Mucosa of descending colon (tissue), 3 donors: ENCODE results near the gene SPRTN. TPM values are rescaled to one million over a fixed set of nuclear protein-coding genes. Genes with fewer than 3 reads are reported as not detected.
A peak's percentile ranks its signal among the peaks of the same experiment; 100 is the strongest.

ENCODE experiments used
- ATAC-seq: fragments of 200-7000 bp; cut with Tn5 transposase; one replicate; pipeline ENCODE4 v1.9.1; 2020; ENCODE audit warnings: mild to moderate bottlenecking, moderate library complexity
- DNase-seq, 3 donors: peaks; one replicate each; pipeline ENCODE4 v3.0.0-alpha.2; 2020
- H3K36me3 ChIP-seq: fragments of 200-600 bp; one replicate; pipeline ENCODE4 v1.8.0; 2021; ENCODE audit warnings: low read depth, mild to moderate bottlenecking
- H3K4me1 ChIP-seq: fragments of 200-600 bp; one replicate; pipeline ENCODE4 v1.8.0; 2021; ENCODE audit warnings: low read depth, mild to moderate bottlenecking
- H3K4me3 ChIP-seq: fragments of 200-600 bp; one replicate; pipeline ENCODE4 v1.8.0; 2021; ENCODE audit warnings: mild to moderate bottlenecking
- H3K9me3 ChIP-seq: fragments of 200-600 bp; one replicate; pipeline ENCODE4 v1.8.0; 2021; ENCODE audit warnings: mild to moderate bottlenecking
- CTCF ChIP-seq: fragments of 200-600 bp; IDR thresholded peaks from one replicate; pipeline ENCODE4 v1.8.0; 2022; ENCODE audit warnings: antibody characterized with exemption, mild to moderate bottlenecking
- intact Hi-C, 2 donors: fragments of 100-400 bp; cut with DNase I in 1 of 2; cut with micrococcal nuclease in 1 of 2; formaldehyde crosslinking; loops; one replicate each; pipeline versions ENCODE4 v1.11.0 to v1.11.1; 2022; cut with DNase I, micrococcal nuclease
- total RNA-seq, 3 donors: library from RNA; stranded (reverse); fragmentation: NEBNext Ultra II Directional in 2 of 3; extraction: Animal tissue kit (Norgen Biotek cat#: 25700) in 2 of 3; gene quantifications; one replicate each; pipeline versions ENCODE4 v1.2.1 to v1.2.4, GENCODE V29; 2021 to 2023
- donor health status: DM: no; HTN: no; CAD: no; lungs with moderate emphysema.
- donor health status: DM: no; HTN: no; CAD: no.
- donor health status: DM: no; HTN: yes; CAD: no.

The SPRTN gene
- total RNA-seq, 3 donors from 2014 or later: 10.7 to 13.1 (median 11.5) TPM

- Histone ChIP-seq H3K9me3 (no peaks in the 10 kb centered on the region), H3K36me3 (no peaks in the 10 kb centered on the region), H3K4me1 (no peaks in the 10 kb centered on the region), H3K4me3 (no peak overlapping the region)
- no peak for TF ChIP-seq CTCF
- no peak for DNase-seq
- no peak for ATAC-seq
- intact Hi-C loops: no loop called here
These were observed 25.7 kb upstream of the SPRTN start for GRCh38 chr1:231312432-231312788.

- H3K4me3 ChIP-seq: no peak overlapping the region
- DNase-seq (no peak), ATAC-seq (no peak)
- intact Hi-C loops: no loop called here
- H3K4me1 ChIP-seq: no peaks in the 10 kb centered on the region
- no peak for TF ChIP-seq CTCF
- no peaks in the 10 kb centered on the region for H3K36me3 ChIP-seq
- H3K9me3 ChIP-seq: no peaks in the 10 kb centered on the region
These were observed 24.4 kb upstream of the SPRTN start for GRCh38 chr1:231313661-231314060.

- DNase-seq: peak in 2 of 3 donors; percentile 37 to 55
- TF ChIP-seq CTCF: peak; percentile 38
- no peak overlapping the region for H3K4me3 ChIP-seq
- peak; percentile 55 for ATAC-seq
- intact Hi-C loops: no loop called here
- no peaks in the 10 kb centered on the region for H3K9me3 ChIP-seq
- H3K36me3 ChIP-seq: no peaks in the 10 kb centered on the region
- no peaks in the 10 kb centered on the region for H3K4me1 ChIP-seq
These were observed 22.2 kb upstream of the SPRTN start for GRCh38 chr1:231315887-231316286.

- Histone ChIP-seq H3K9me3 (no peaks in the 10 kb centered on the region), H3K36me3 (no peaks in the 10 kb centered on the region), H3K4me1 (no peaks in the 10 kb centered on the region), H3K4me3 (no peak overlapping the region)
- DNase-seq: no peak
- no peak for TF ChIP-seq CTCF
- no peak for ATAC-seq
- intact Hi-C loops: no loop called here
These were observed 20.6 kb upstream of the SPRTN start for GRCh38 chr1:231317306-231318014.

GRCh38 chr1:231318015-231318355 lies 20.1 kb upstream of the SPRTN start:
- no peak for TF ChIP-seq CTCF
- H3K9me3 ChIP-seq: no peaks in the 10 kb centered on the region
- no peaks in the 10 kb centered on the region for H3K4me1 ChIP-seq
- DNase-seq: no peak
- no peaks in the 10 kb centered on the region for H3K36me3 ChIP-seq
- intact Hi-C loops: no loop called here
- no peak for ATAC-seq
- H3K4me3 ChIP-seq: no peak overlapping the region

- DNase-seq: no peak
- no peak for TF ChIP-seq CTCF
- Histone ChIP-seq H3K4me3 (no peak overlapping the region), H3K36me3 (no peaks in the 10 kb centered on the region), H3K9me3 (no peaks in the 10 kb centered on the region), H3K4me1 (no peaks in the 10 kb centered on the region)
- intact Hi-C loops: no loop called here
- no peak for ATAC-seq
These were observed 19.5 kb upstream of the SPRTN start for GRCh38 chr1:231318568-231318967.
